KMS-11 (cell line): Measurements from ENCODE around the gene MOG.

Source experiments
- H2AFZ ChIP-seq: fragments of 200-600 bp; sonication (generic); 2 replicates; pipeline ENCODE4 v1.6.1; 2016; ENCODE audit warnings: antibody characterized with exemption, mixed run types, low read depth
- H3K27ac ChIP-seq: fragments of 200-600 bp; sonication (generic); 2 replicates; pipeline ENCODE4 v1.6.1; 2016; ENCODE audit warnings: mild to moderate bottlenecking, mixed run types
- H3K27me3 ChIP-seq: fragments of 200-600 bp; sonication (generic); 2 replicates; pipeline ENCODE4 v1.6.1; 2017; ENCODE audit warnings: mild to moderate bottlenecking, low read depth, mixed run types, moderate library complexity; ENCODE audit not compliant: insufficient read depth
- H3K36me3 ChIP-seq: fragments of 200-600 bp; sonication (generic); 2 replicates; pipeline ENCODE4 v1.6.1; 2017; ENCODE audit warnings: mild to moderate bottlenecking, mixed run types; ENCODE audit not compliant: insufficient read depth
- H3K4me1 ChIP-seq: fragments of 200-600 bp; sonication (generic); 2 replicates; pipeline ENCODE4 v1.6.1; 2016; ENCODE audit warnings: mild to moderate bottlenecking, low read depth, mixed run types; ENCODE audit not compliant: poor library complexity, severe bottlenecking
- H3K4me2 ChIP-seq: fragments of 200-600 bp; sonication (generic); 2 replicates; pipeline ENCODE4 v1.7.0; 2016; ENCODE audit warnings: mild to moderate bottlenecking, mixed run types
- H3K4me3 ChIP-seq: fragments of 200-600 bp; sonication (generic); IDR thresholded peaks from 2 replicates; pipeline ENCODE4 v1.6.1; 2017; ENCODE audit warnings: low read depth, low read length, mixed read lengths; ENCODE audit not compliant: insufficient read depth
- H3K79me2 ChIP-seq: fragments of 200-600 bp; sonication (generic); 2 replicates; pipeline ENCODE4 v1.6.1; 2016; ENCODE audit warnings: low read depth, mixed run types; ENCODE audit not compliant: insufficient read depth
- H3K9ac ChIP-seq: fragments of 200-600 bp; sonication (generic); 2 replicates; pipeline ENCODE4 v1.6.1; 2016; ENCODE audit warnings: mild to moderate bottlenecking, mixed run types
- H4K20me1 ChIP-seq: fragments of 200-600 bp; sonication (generic); 2 replicates; pipeline ENCODE4 v1.6.1; 2016; ENCODE audit warnings: mild to moderate bottlenecking, mixed run types; ENCODE audit not compliant: insufficient read depth
- CTCF ChIP-seq: fragments of 200-600 bp; sonication (generic); conservative IDR thresholded peaks from 2 replicates; pipeline ENCODE4 v1.6.1; 2017; ENCODE audit warnings: low read depth, mild to moderate bottlenecking, antibody characterized with exemption, low read length, moderate library complexity, mixed read lengths

The MOG gene

GRCh38 chr6:29696147-29697125 is 39.5 kb downstream of the MOG start:
- Histone ChIP-seq H3K9ac (no peak overlapping the region), H3K27me3 (no peaks in the 10 kb centered on the region), H4K20me1 (no peaks in the 10 kb centered on the region), H3K27ac (no peak overlapping the region), H3K4me2 (no peak overlapping the region), H3K4me3 (no peak overlapping the region), H3K36me3 (no peaks in the 10 kb centered on the region), H2AFZ (no peak overlapping the region), H3K4me1 (no peaks in the 10 kb centered on the region), H3K79me2 (no peaks in the 10 kb centered on the region)
- peak; percentile 50 for TF ChIP-seq CTCF

- Histone ChIP-seq H3K27me3 (no peaks in the 10 kb centered on the region), H2AFZ (no peak overlapping the region), H3K4me2 (no peak overlapping the region), H4K20me1 (no peaks in the 10 kb centered on the region), H3K4me1 (no peaks in the 10 kb centered on the region), H3K79me2 (no peaks in the 10 kb centered on the region), H3K9ac (no peak overlapping the region), H3K4me3 (no peak overlapping the region), H3K27ac (no peak overlapping the region), H3K36me3 (no peaks in the 10 kb centered on the region)
- peak; percentile 52; the same call in 1 of the 2 replicates for TF ChIP-seq CTCF
Observed at GRCh38 chr6:29702519-29703103, 45.7 kb downstream of the MOG start.

- TF ChIP-seq CTCF = peak; percentile 70
- no peaks in the 10 kb centered on the region for H3K36me3 ChIP-seq
- H4K20me1 ChIP-seq = no peaks in the 10 kb centered on the region
- H3K27ac ChIP-seq = no peak overlapping the region
- no peaks in the 10 kb centered on the region for H3K4me1 ChIP-seq
- H3K79me2 ChIP-seq = no peaks in the 10 kb centered on the region
- H3K9ac ChIP-seq = no peak overlapping the region
- no peaks in the 10 kb centered on the region for H3K27me3 ChIP-seq
- H3K4me2 ChIP-seq = no peak overlapping the region
- H2AFZ ChIP-seq = no peak overlapping the region
- no peak overlapping the region for H3K4me3 ChIP-seq
Observed at GRCh38 chr6:29705389-29706231, 48.7 kb downstream of the MOG start.

DNA sequence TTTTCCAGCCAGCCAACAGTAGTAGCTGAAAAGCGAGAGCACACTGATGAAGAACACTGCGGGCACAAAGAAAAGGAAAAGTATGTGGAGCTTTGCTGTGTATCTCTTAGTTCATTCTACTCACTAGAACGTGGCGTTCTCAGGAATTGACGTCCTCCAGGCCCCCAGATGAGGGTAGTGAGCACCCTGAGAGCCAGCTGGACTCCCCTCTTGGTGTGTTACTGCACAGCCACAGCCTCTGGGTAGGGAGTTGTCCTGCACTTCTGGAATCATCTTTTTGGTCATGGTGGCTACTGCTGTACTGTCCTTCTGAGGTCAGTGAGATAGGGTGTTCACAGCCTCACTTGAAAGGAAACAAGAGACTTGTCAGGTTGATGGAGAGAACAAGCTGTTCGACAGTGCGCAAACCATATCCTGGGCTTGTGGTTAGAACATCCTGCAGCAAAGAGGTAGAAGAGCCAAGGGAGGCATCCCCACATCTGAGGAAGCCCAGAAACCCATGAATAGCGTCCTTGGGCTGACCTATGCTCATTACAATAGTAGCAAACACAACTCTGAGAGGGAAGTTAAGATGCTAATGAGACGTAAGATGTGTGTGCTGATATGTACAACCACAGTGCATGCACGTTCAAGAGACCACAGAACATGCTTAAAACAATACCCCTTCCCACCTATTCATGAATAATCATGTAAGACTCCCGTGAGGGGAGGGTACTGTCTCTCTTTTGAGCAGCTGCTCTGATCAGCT is 51.7 kb downstream of the MOG start:
- H4K20me1 ChIP-seq = no peaks in the 10 kb centered on the region
- H3K4me1 ChIP-seq = no peaks in the 10 kb centered on the region
- no peak overlapping the region for H2AFZ ChIP-seq
- TF ChIP-seq CTCF = no peak
- no peaks in the 10 kb centered on the region for H3K79me2 ChIP-seq
- H3K27me3 ChIP-seq = no peaks in the 10 kb centered on the region
- no peak overlapping the region for H3K27ac ChIP-seq
- H3K4me2 ChIP-seq = no peak overlapping the region
- no peaks in the 10 kb centered on the region for H3K36me3 ChIP-seq
- H3K9ac ChIP-seq = no peak overlapping the region
- H3K4me3 ChIP-seq = no peak overlapping the region
